GM12878 (cell line): ENCODE data around the gene MED10.
"Not testable (repeated sequence)": the region's sequence is repeated elsewhere in the genome, so short reads cannot be mapped to it uniquely, and the experiment has no call there.

Source experiments
- EP300 ChIP-seq, 2 experiments: fragments of 150-350 bp in 1 of 2; IDR thresholded peaks; 2 replicates each; pipeline ENCODE4 v1.6.1; 2011 to 2012; ENCODE audit warnings: low read depth in 2 of 2, low read length in 2 of 2, borderline replicate concordance in 1 of 2, improper control_type of control experiment in 1 of 2, inconsistent platforms in 1 of 2; ENCODE audit not compliant: control insufficient read depth in 1 of 2
- ESRRA ChIP-seq: IDR thresholded peaks from 2 replicates; pipeline ENCODE4 v1.6.1; 2012; ENCODE audit warnings: mild to moderate bottlenecking, low read length, improper control_type of control experiment
- ETV6 ChIP-seq, 2 experiments: fragments of 450-650 bp in 1 of 2; IDR thresholded peaks in 1 of 2; conservative IDR thresholded peaks in 1 of 2; 2 replicates each; pipeline ENCODE4 v1.6.1; 2014; ENCODE audit warnings: antibody characterized with exemption in 1 of 2, borderline replicate concordance in 1 of 2, low read depth in 1 of 2, mild to moderate bottlenecking in 1 of 2, moderate library complexity in 1 of 2
- LARP7 ChIP-seq: fragments of 450-650 bp; IDR thresholded peaks from 2 replicates; pipeline ENCODE4 v1.6.1; 2017; ENCODE audit warnings: mild to moderate bottlenecking
- NFIC ChIP-seq: IDR thresholded peaks from 2 replicates; pipeline ENCODE4 v1.6.1; 2012; ENCODE audit warnings: low read depth, mild to moderate bottlenecking, inconsistent platforms, low read length, moderate library complexity
- NRF1 ChIP-seq: conservative IDR thresholded peaks from 2 replicates; pipeline ENCODE4 v1.6.1; 2011; ENCODE audit warnings: mild to moderate bottlenecking, low read depth, low read length, improper control_type of control experiment
- SMC3 ChIP-seq: IDR thresholded peaks from 2 replicates; pipeline ENCODE4 v1.6.1; 2011; ENCODE audit warnings: low read length, improper control_type of control experiment, borderline replicate concordance
- ZNF384 ChIP-seq: IDR thresholded peaks from 2 replicates; pipeline ENCODE4 v1.6.1; 2012; ENCODE audit warnings: low read depth, mild to moderate bottlenecking, low read length, improper control_type of control experiment, borderline replicate concordance
- TF ChIP-seq, protein P1 (sequence below), 3 experiments: IDR thresholded peaks in 2 of 3; conservative IDR thresholded peaks in 1 of 3; 2 replicates each; pipeline ENCODE4 v1.5.1; 2011; ENCODE audit warnings: low read depth in 3 of 3, low read length in 3 of 3, mild to moderate bottlenecking in 3 of 3, control low read depth in 2 of 3, moderate library complexity in 2 of 3, inconsistent platforms in 1 of 3, mixed read lengths in 1 of 3; ENCODE audit not compliant: control insufficient read depth in 2 of 3, insufficient read depth in 1 of 3; ENCODE audit errors: extremely low read depth in 1 of 3

DNA sequence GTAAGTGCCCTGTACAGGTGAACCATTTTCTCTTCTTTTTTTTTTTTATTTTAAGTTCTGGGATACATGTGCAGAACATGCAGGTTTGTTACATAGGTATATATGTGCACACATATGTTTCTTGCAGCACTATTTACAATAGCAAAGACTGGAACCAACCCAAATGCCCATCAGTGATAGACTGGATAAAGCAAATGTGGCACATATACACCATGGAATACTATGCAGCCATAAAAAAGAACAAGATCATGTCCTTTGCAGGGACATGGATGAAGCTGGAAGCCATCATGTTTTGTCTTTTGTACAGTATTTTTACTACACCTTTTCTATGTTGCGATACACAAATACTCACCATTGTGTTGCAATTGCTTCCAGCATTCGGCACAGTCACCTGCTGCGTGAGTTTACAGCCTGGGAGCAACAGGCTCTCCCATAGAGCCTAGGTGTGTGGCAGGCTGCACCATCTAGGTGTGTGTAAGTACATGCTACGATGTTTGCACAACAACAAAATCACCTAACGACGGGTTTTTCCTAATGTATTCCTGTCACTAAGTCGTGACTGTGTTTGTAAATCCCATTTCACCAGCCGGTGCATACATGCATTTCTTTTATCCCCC is 20.4 kb downstream of the MED10 start:
- not testable (repeated sequence) for TF ChIP-seq LARP7; EP300 (IDR thresholded peaks at IDR 0.05; ENCODE audit: borderline replicate concordance in 1 of 2, control insufficient read depth in 1 of 2, low read depth in 2 of 2, low read length in 2 of 2); NRF1; ETV6 (conservative IDR thresholded peaks at IDR 0.05 in 1 of 2, IDR thresholded peaks at IDR 0.05 in 1 of 2; ENCODE audit: borderline replicate concordance in 1 of 2, low read depth in 1 of 2); ESRRA; ZNF384; SMC3; NFIC
- TF ChIP-seq, protein P1, sequence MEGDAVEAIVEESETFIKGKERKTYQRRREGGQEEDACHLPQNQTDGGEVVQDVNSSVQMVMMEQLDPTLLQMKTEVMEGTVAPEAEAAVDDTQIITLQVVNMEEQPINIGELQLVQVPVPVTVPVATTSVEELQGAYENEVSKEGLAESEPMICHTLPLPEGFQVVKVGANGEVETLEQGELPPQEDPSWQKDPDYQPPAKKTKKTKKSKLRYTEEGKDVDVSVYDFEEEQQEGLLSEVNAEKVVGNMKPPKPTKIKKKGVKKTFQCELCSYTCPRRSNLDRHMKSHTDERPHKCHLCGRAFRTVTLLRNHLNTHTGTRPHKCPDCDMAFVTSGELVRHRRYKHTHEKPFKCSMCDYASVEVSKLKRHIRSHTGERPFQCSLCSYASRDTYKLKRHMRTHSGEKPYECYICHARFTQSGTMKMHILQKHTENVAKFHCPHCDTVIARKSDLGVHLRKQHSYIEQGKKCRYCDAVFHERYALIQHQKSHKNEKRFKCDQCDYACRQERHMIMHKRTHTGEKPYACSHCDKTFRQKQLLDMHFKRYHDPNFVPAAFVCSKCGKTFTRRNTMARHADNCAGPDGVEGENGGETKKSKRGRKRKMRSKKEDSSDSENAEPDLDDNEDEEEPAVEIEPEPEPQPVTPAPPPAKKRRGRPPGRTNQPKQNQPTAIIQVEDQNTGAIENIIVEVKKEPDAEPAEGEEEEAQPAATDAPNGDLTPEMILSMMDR (IDR thresholded peaks at IDR 0.05 in 2 of 3, conservative IDR thresholded peaks at IDR 0.05 in 1 of 3; ENCODE audit: control insufficient read depth in 2 of 3, extremely low read depth in 1 of 3, insufficient read depth in 1 of 3, low read depth in 3 of 3, low read length in 3 of 3) = not testable (repeated sequence)
